ENCODE data around the gene SFXN5.

Gene SFXN5

DNA sequence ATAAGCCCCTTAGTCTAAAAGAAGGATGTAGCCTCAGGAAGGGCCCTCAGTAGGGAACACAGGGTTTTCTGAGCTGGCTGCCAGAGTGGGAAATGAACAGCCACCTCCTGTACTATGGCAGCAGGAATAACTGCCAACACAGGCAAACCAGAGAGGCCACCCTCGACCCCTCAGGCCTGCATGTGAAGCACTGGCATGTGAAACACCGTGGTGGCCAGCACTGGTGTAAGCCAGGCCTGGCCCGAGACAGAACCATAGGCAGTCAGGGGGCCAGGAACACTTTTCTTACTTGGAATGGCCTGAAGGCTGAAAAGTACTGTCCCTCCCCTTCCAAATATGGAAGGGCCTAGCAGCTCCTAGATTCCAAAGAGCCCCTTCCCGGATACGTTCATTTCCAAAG is 28.2 kb downstream of the SFXN5 start:
- FAIRE-seq = no peak

DNA sequence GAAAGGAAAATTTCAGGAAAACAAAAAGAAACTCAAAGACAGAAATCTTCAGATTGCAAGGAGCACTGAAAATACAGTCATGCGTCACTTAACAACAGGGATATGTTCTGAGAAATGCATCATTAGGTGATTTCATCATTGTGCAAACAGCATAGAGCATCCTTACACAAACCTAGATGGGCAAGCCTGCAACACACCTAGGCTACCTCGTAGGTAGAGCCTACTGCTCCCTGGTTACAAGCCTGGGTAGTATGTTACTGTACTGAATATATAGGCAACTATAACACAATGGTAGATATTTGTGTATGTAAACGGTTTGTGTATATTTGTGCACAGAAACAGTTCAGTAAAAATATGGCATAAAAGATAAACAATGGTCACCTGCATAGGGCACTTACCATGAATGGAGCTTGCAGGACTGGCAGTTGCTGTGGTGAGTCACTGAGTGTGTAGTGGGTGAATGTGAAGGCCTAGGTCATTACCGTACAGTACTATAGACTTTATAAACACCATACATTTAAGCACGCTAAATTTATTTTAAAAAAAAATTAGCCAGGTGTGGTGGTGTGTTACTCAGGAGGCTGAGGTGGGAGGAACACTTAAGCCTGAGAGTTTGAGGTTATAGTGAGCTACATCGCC is 33.4 kb downstream of the SFXN5 start:
- FAIRE-seq = no peak

DNA sequence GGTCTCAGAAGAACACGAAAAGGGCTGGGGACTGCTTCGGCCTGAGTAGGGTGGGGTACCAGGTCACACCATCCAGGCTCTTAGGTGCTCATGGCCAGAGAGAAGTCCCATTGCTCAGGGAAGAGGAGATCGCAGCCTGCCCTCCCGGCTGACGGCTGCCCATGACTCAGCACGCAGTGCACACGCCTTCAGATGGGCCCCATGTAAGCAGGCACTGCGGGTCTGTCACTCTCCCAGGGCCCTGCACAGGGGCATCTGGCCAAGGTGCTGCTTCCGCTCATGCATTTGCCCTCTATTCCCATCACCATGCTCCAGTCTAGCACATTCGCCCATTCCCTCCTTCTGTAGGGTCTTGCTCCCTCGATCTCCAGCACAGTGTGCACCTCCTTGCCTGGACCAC is 34.7 kb downstream of the SFXN5 start:
- FAIRE-seq = no peak

DNA sequence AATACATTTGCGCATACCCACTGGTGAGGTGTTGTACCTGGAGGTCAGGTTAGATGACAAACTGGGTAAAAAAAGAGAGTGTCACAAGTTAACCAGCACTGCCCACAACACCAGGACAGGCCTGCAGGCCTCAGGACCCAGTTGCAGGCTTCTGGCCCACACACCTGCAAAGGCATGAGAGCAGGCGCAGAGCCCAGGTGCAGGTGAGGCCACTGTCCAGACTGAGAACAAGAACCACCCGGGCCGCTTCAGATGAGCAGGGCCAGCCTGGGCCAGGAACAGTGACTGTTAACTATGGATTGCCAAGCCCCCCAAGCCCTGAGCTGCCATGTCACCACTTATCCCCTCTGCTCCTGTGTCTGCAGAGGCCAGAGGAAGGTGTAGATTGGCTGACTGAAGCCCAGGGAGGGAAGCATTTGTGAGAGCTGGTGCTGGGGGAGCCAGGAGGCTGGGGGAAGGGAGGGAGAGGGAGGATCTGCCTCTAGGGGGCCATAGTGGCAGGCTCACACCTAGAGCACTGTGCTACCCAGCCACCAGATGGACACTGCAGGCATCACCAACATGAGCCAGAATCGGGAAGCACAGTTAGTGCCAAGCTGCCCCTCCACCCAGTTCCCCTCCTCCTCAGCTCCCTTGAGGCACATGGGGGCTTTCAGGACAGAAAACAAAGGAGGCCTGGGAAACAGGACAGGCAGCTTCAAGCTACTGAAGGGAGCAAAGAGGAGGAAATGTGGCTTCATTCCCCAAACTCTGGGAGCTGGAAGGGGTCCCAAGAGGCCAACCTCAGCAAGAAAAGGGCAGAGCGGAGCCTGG is 35.4 kb downstream of the SFXN5 start:
- no peak for FAIRE-seq

DNA sequence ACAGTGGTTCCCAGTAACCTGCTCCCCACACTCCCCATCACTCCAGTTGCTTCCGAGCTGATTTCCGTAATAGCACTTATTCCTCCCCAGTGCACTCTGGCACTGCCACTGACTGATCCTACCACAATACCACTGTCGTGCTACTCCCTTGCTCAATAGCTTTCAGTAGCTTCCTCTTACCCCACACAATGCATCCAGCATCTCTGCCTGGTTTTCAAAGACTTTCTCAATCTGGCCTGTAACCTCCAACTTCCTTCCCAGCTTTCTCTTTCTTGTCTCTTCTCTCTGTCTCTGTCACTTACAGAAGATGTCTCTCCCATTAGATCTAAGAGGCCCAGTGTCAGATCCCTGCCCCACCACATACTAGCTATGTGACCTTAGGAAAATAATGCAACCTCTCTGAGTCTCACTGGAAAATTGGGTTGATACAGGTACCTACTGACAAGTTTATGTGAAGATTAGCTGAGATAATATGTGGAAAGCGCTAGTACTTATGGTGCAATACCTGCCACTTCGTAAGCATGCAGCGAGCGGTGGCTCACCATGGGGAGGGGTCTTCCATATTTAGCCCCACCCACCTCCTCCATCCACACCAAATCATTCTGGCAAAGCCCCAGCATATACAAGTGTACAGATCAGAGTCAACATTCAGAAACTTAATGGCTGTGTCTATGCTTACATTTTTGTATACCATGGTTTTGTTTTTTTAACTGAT is 36.7 kb downstream of the SFXN5 start:
- FAIRE-seq = no peak

DNA sequence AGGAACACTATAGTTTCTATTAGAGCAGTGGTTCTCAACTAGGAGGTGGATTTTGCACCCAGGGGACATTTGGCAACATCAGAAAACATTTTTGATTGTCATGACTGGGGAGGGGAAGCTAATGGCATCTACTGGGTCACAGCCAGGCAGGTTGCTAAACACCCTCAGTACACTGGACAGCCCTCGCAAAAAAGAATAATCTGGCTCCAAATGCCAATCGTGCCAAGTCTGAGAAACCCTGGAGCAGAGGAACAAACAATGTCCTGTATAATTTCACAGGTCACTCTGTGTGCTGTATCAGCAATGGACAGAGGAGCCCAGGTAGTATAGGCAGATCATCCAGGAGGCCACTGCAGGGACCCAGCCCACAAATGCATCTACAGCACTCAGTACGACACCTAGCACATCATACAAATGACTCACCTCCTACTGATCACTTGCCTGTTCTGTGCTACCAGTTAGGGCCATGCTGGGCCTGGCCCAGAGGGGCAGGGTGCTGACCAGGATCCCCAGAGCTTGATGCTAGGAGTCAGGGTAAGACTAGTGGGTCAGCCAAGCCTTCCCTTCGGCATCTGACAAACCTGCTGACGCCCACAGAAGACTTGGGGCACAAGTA is 37.6 kb downstream of the SFXN5 start:
- no peak for FAIRE-seq

- FAIRE-seq = no peak
These were observed 38.3 kb downstream of the SFXN5 start for GRCh38 chr2:73033142-73033765.

DNA sequence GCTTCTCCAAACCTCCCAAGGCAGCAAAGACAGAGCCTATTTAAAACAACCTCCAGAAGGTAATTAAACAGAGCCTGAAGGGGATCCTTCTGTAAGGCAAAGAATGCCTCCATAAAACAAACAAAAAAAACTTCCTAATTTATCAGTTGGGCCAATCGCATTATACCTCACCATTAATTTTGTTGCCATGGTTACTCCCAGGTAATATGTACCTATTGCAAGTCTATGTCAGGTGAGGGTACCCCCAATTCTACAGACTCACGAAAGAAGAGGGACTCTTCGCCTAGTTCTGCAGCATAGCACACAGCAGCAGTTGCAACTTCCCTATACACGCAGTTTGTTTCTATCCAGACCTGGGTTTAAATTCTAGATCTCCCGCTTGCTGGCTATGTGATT is 38.8 kb downstream of the SFXN5 start:
- FAIRE-seq = no peak

DNA sequence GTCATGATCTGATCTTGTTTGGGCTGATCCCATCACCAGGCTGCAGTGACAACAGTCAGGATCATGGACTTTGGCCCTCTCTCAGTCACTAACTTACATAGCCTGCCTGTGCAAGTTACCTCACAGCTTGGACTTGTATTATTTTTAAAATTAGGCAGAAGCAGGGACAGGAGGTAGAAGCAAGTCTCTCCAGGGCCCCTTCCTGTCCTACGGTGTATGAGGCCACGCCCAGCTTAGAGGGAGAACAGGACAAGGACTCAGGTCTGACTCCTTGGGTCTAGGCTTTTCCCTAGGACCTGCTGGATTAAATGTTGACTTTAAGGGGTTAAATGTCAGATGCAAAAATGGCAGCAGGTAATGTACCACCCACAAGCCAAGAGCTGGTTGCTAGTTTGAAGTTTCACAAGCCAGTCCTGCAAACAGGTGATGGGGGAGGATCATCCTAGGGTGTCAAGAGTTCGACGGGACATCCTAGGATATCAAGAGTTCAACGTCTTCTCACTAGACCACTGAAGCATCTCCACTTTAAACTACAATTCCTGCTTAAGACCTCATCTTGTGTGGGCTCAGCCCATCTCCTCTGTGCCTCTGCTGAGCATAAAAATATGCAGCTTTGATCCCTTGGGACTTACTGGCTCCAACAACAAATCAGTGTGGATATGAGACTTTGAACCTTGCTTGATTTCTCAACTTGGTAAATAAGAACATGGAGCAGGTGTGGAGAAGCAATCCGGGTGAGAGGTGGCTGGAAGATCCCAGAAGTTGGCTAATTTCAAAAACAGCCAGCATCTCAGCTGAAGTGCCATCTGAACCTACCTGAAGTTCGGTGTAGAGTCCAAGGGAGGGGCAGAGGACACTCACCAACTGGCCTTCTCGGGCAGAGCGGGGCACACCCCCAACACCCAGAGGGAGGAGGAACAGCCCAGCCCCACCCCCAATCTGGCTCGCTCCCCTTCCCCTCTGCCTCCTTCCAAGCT is 39.5 kb downstream of the SFXN5 start:
- FAIRE-seq = no peak

DNA sequence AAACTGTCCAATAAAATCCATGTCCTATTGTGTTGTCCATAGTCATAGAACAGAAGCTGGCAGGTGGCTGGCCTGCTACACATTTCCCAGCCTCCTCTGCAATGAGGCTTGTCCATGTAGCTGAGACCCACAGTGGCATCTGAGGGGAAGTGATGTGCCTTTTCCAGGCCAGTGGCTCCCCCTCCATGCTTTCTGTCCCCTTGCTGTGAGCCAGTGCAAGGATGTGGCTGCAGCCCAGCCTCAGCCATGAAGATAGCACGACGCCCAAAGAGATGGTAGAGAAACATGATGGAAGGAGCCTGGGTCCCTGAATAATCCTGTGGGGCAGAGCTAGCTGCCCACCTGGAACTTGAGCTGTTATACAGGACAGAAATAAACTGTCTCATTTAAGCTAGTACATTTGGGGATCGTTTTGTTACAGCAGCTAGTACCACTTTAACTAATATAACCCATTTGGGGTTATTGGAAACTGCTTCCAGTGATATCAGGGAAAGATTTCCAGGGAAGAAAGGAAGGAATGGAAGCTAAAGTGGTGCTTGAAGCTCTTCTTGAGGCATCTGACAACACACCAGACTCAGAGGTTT is 40.3 kb downstream of the SFXN5 start:
- FAIRE-seq = no peak

DNA sequence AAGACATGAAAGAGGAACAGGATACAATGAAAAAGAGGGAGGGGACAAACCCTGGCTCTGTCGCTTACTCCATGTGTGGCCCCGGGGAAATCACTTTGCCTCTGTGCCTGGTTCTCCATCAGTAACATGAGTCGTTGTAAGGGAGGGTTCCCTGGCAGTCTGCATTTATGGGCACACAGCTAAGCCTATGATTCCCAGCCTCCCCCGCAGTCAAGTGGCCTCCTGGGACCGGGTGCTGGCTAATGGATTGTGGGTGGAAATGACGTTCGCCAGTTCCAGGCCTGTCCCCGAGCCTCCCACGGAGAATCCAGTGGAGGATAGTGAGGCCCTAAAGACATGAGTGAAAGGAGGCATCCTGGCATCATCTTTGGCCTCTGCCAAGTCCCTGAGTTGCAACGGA is 42.7 kb downstream of the SFXN5 start:
- no peak for FAIRE-seq

DNA sequence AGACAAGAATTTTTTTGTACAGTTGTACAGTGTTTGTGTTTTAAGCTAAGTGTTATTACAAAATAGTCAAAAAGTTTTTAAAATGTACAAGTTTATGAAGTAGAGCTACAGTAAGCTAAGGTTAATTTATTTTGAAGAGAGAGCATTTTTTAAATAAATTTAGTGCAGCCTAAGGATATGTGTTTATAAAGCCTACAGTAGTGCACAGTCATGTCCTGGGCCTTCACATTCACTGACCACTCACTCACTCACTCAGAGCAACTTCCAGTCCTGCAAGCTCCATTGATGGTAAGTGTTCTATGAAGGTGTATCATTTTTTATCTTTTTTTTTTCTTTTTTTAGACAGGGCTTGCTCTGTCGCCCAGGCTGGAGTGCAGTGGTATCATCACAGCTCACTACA is 44.2 kb downstream of the SFXN5 start:
- peak; percentile 21 for FAIRE-seq

DNA sequence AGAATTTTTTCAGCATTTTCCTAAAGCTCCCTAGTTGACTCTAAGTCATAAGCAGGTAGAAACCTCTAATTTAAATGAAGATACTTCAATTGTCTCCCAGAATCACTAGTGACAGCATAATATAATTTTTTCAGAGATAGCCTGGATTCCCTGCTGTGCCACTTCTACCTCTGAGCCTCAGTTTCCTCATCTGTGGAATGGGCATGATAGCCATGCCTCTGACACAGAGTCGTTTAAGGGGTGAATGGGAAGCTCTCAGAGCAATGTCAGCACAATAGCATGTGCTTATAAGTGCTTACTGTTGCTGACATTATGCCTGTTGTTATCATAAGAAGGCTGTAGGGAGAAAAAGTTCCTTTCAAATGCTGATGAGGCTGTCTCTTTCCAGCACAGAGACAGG is 48.0 kb downstream of the SFXN5 start:
- FAIRE-seq = no peak

GRCh38 chr2:73022024-73022568 is 49.4 kb downstream of the SFXN5 start:
- no peak for FAIRE-seq

GRCh38 chr2:73021371-73022010 is 50.0 kb downstream of the SFXN5 start:
- no peak for FAIRE-seq

DNA sequence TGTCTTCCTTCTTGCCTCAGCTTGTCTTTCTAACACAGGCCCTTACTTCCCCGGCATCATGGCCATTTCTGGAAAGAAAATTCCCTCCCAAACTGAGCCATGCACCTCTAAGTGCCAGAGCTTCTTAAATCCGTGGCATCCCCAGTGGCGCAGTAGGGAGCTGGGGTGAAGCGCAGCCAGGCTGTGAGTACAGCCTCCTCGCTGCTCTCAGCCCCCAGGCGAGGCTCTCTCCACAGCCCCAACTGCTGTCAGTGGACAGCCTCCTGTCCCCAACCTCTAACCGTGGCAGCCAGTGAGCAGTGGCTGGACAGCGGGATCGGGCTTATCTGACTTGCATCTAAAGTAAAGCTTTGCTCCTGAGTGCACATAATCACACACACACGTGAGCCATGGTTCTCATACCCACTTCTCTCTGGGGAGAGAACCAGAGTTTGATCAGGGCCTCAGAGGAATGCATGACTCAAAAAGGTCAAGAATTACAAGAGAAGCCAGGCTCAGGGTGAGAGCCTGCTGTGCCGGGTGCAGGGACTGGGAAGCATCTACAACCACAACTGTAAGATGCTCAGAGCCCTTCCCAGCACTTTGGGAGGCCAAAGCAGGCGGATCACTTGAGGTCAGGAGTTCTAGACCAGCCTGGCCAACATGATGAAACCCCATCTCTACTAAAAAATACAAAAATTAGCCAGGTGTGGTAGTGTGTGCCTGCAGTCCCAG is 50.7 kb downstream of the SFXN5 start:
- no peak for FAIRE-seq

GRCh38 chr2:73020306-73020656 is 51.2 kb downstream of the SFXN5 start:
- FAIRE-seq = no peak

GRCh38 chr2:73018188-73018825 is 53.2 kb downstream of the SFXN5 start:
- no peak for FAIRE-seq

DNA sequence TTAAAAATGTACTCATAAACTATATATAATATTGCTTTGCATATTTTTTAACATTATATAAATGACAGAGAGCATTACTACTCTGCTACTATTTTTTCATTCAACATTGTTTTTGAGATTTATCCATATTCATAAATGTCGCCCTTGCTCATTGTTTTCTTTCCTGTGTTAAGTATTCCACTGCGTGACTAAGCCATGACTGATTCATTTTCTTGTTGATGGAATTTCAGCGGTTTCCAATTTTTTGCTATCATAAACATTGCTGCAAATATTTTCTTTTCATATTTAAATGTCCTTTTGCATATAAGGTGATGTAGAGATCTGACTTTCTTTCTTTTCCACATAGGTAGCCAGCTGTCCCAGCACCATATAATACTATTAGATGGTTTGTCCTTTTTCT is 57.6 kb downstream of the SFXN5 start:
- FAIRE-seq = no peak

All from A204.1 (cell line).